K562 (cell line): ENCODE data around the gene TXNIP. TPM values are rescaled to one million over a fixed set of nuclear protein-coding genes. Genes with fewer than 3 reads are reported as not detected.
A peak's percentile ranks its signal among the peaks of the same experiment; 100 is the strongest.

Experiments
- ARHGAP35 ChIP-seq: fragments of 450-650 bp; IDR thresholded peaks from 2 replicates; pipeline ENCODE4 v1.6.1; 2018; ENCODE audit not compliant: partially characterized antibody
- MTF1 ChIP-seq: fragments of 250-450 bp; sonication (Bioruptor Pico); IDR thresholded peaks from 2 replicates; pipeline ENCODE4 v1.9.0; 2021; ENCODE audit warnings: moderate library complexity, mild to moderate bottlenecking, inconsistent platforms, borderline replicate concordance
- NFIC ChIP-seq: fragments of 450-650 bp; IDR thresholded peaks from 2 replicates; pipeline ENCODE4 v1.6.1; 2017; ENCODE audit warnings: mild to moderate bottlenecking, inconsistent platforms
- THRAP3 ChIP-seq: fragments of 450-650 bp; IDR thresholded peaks from 2 replicates; pipeline ENCODE4 v1.6.1; 2016; ENCODE audit warnings: mild to moderate bottlenecking, inconsistent platforms, borderline replicate concordance
- ZBTB33 ChIP-seq: sonication (generic); formaldehyde crosslinking; IDR thresholded peaks from 2 replicates; pipeline ENCODE4 v1.8.1; 2023; ENCODE audit warnings: mild to moderate bottlenecking, missing genetic modification reagents
- ZHX1 ChIP-seq: fragments of 150-350 bp; conservative IDR thresholded peaks from 2 replicates; pipeline ENCODE4 v1.6.1; 2014; ENCODE audit warnings: low read length
- ZNF699 ChIP-seq: fragments of 250-450 bp; sonication (Bioruptor Pico); IDR thresholded peaks from 2 replicates; pipeline ENCODE4 v1.8.0; 2021; ENCODE audit warnings: mild to moderate bottlenecking, moderate library complexity; ENCODE audit not compliant: insufficient replicate concordance
- ZNF717 ChIP-seq: fragments of 250-450 bp; sonication (Bioruptor Pico); IDR thresholded peaks from 2 replicates; pipeline ENCODE4 v1.5.0; 2021
- polyA plus RNA-seq, 8 experiments: library from polyadenylated mRNA; depleted of rRNA in 4 of 8; stranded (reverse) in 5 of 8; unstranded in 3 of 8; fragments of >200 nt; fragmentation: Nextera tagmentation in 2 of 8; fragmentation: Illumina TruSeq in 1 of 8; extraction: Ambion mirVana in 2 of 8; extraction: Trizol in 1 of 8; gene quantifications; 2 replicates each; pipeline versions ENCODE4 v1.2.1 to v1.2.3, GENCODE V29; 2011 to 2014; ENCODE audit warnings: inconsistent platforms in 1 of 8, missing spikeins in 1 of 8
- total RNA-seq, 7 experiments: library from RNA; depleted of rRNA in 6 of 7; stranded (reverse); fragments of >200 nt in 6 of 7; fragmentation: Illumina TruSeq in 2 of 7; extraction: Trizol in 2 of 7; gene quantifications; 2 replicates each; pipeline versions ENCODE4 v1.2.1 to v1.2.3, GENCODE V29; 2011 to 2021; ENCODE audit warnings: low replicate concordance in 1 of 7

Gene TXNIP
- total and polyA plus RNA-seq, 9 of the 15 experiments (the other 6 are each of a cell fraction or from before 2014, with no cell fraction given) = 120 to 499 (median 257) TPM

- TF ChIP-seq ZNF699 (CRISPR knock-in tag) (no peak), MTF1 (CRISPR knock-in tag) (no peak), ZNF717 (no peak), NFIC (peak; percentile 73), THRAP3 (no peak), ZHX1 (no peak), ZBTB33 (CRISPR knock-in tag) (no peak), ARHGAP35 (no peak)
Measured at GRCh38 chr1:146012703-146013558, 16.6 kb upstream of the TXNIP start (continued).
